Right lung (tissue), 5 donors: ENCODE data around the gene RABGAP1L. TPM values are rescaled to one million over a fixed set of nuclear protein-coding genes. Genes with fewer than 3 reads are reported as not detected.
"Not testable (repeated sequence)": the region's sequence is repeated elsewhere in the genome, so short reads cannot be mapped to it uniquely, and the experiment has no call there.

ENCODE experiments used
- DNase-seq, 2 donors: peaks; one replicate each; pipeline ENCODE4 v3.0.0-alpha.2; 2013
- polyA plus RNA-seq, 5 donors: library from polyadenylated mRNA; unstranded; fragments of 120-200 nt; gene quantifications; one replicate each; pipeline versions ENCODE4 v1.2.1 to v1.2.3, GENCODE V29; 2013; ENCODE audit warnings: inconsistent platforms in 1 of 5, low replicate concordance in 1 of 5; ENCODE audit not compliant: insufficient read length in 5 of 5, insufficient read depth in 1 of 5

Gene RABGAP1L
- polyA plus RNA-seq, 5 donors: 27.7 to 49.6 (median 45.4) TPM

GRCh38 chr1:174152427-174152826, 6.9 kb upstream of the RABGAP1L start:
- DNase-seq: no peak

- DNase-seq: no peak
Measured at GRCh38 chr1:174153085-174153824, 6.1 kb upstream of the RABGAP1L start.

- DNase-seq: no peak
Measured at GRCh38 chr1:174153825-174154107, 5.6 kb upstream of the RABGAP1L start.

- no peak for DNase-seq
Measured at GRCh38 chr1:174156437-174156836, 2.9 kb upstream of the RABGAP1L start.

- DNase-seq: no peak
Measured at GRCh38 chr1:174157157-174157806, 2.0 kb upstream of the RABGAP1L start.

- DNase-seq: no peak
Measured at GRCh38 chr1:174158767-174159251, 511 bp upstream of the RABGAP1L start.

- DNase-seq: peak in 1 of 2 donors; percentile 30
Measured at GRCh38 chr1:174160109-174160473, 771 bp downstream of the RABGAP1L start.

- DNase-seq: no peak
Measured at GRCh38 chr1:174160603-174161002, 1.3 kb downstream of the RABGAP1L start.

GRCh38 chr1:174161813-174162212, 2.5 kb downstream of the RABGAP1L start:
- DNase-seq: no peak

GRCh38 chr1:174164826-174165225, 5.5 kb downstream of the RABGAP1L start:
- DNase-seq: no peak

GRCh38 chr1:174165471-174166137, 6.3 kb downstream of the RABGAP1L start:
- no peak for DNase-seq

- DNase-seq: no peak
Measured at GRCh38 chr1:174166530-174167264, 7.4 kb downstream of the RABGAP1L start.

GRCh38 chr1:174167265-174167803, 8.0 kb downstream of the RABGAP1L start:
- no peak for DNase-seq

GRCh38 chr1:174169342-174169741, 10.0 kb downstream of the RABGAP1L start:
- DNase-seq: no peak

- DNase-seq: no peak
Measured at GRCh38 chr1:174171073-174171472, 11.8 kb downstream of the RABGAP1L start.

- no peak for DNase-seq
Measured at GRCh38 chr1:174174461-174175329, 15.4 kb downstream of the RABGAP1L start.

- DNase-seq: not testable (repeated sequence)
Measured at GRCh38 chr1:174178459-174178858, 19.1 kb downstream of the RABGAP1L start.

GRCh38 chr1:174189428-174190062, 30.2 kb downstream of the RABGAP1L start:
- DNase-seq: no peak

- no peak for DNase-seq
Measured at GRCh38 chr1:174190691-174191199, 31.4 kb downstream of the RABGAP1L start.

- no peak for DNase-seq
Measured at GRCh38 chr1:174191349-174191862, 32.1 kb downstream of the RABGAP1L start.
